ENCODE data around the gene BEND6.

Gene BEND6

GRCh38 chr6:56946368-56946767, 8.5 kb upstream of the BEND6 start:
- H3K27ac ChIP-seq = no peak overlapping the region
- TF ChIP-seq CTCF (IDR thresholded peaks at IDR 0.05) = no peak
- H3K27me3 ChIP-seq = no peaks in the 10 kb centered on the region
- peaks cover 0 to 4% (median 0%) of the 10 kb centered on the region in 3 donors for H3K9me3 ChIP-seq
- H3K36me3 ChIP-seq = no peaks in the 10 kb centered on the region
- intact Hi-C loops (cut with DNase I; ENCODE audit: low total_unique reads) = no loop called here
- H3K4me3 ChIP-seq = no peak overlapping the region
- no peaks in the 10 kb centered on the region for H3K4me1 ChIP-seq
- DNase-seq = no peak

GRCh38 chr6:56947924-56948323, 7.0 kb upstream of the BEND6 start:
- no peaks in the 10 kb centered on the region for H3K9me3 ChIP-seq
- no peaks in the 10 kb centered on the region for H3K36me3 ChIP-seq
- no peak for TF ChIP-seq CTCF (IDR thresholded peaks at IDR 0.05)
- no peak overlapping the region for H3K27ac ChIP-seq
- no peak overlapping the region for H3K4me3 ChIP-seq
- intact Hi-C loops (cut with DNase I; ENCODE audit: low total_unique reads) = no loop called here
- no peak for DNase-seq
- no peaks in the 10 kb centered on the region for H3K4me1 ChIP-seq
- H3K27me3 ChIP-seq = no peaks in the 10 kb centered on the region

- no peak for DNase-seq
- intact Hi-C loops (cut with DNase I; ENCODE audit: low total_unique reads) = no loop called here
- Histone ChIP-seq H3K36me3 (no peaks in the 10 kb centered on the region), H3K27me3 (no peaks in the 10 kb centered on the region), H3K27ac (no peak overlapping the region), H3K4me3 (no peak overlapping the region), H3K9me3 (no peaks in the 10 kb centered on the region), H3K4me1 (peaks cover 0 to 10% (median 4%) of the 10 kb centered on the region in 4 donors)
- no peak for TF ChIP-seq CTCF (IDR thresholded peaks at IDR 0.05)
Observed at GRCh38 chr6:56949265-56949664, 5.6 kb upstream of the BEND6 start.

- Histone ChIP-seq H3K9me3 (no peaks in the 10 kb centered on the region), H3K27ac (no peak overlapping the region), H3K4me1 (peaks cover 0 to 10% (median 4%) of the 10 kb centered on the region in 4 donors), H3K4me3 (no peak overlapping the region), H3K27me3 (no peaks in the 10 kb centered on the region), H3K36me3 (no peaks in the 10 kb centered on the region)
- no peak for DNase-seq
- TF ChIP-seq CTCF (IDR thresholded peaks at IDR 0.05) = no peak
- intact Hi-C loops (cut with DNase I; ENCODE audit: low total_unique reads) = loop anchor here (10.0 kb wide), 2 partner anchors 45 to 75 kb away; no protein-coding TSS in a partner anchor
Observed at GRCh38 chr6:56949925-56950495, 4.9 kb upstream of the BEND6 start.

GRCh38 chr6:56951049-56951831, 3.7 kb upstream of the BEND6 start:
- Histone ChIP-seq H3K27ac (no peak overlapping the region), H3K36me3 (no peaks in the 10 kb centered on the region), H3K27me3 (no peaks in the 10 kb centered on the region), H3K4me1 (peaks cover 0 to 20% (median 6%) of the 10 kb centered on the region in 4 donors), H3K4me3 (no peak overlapping the region), H3K9me3 (no peaks in the 10 kb centered on the region)
- intact Hi-C loops (cut with DNase I; ENCODE audit: low total_unique reads) = loop anchor here (10.0 kb wide), 2 partner anchors 46 to 74 kb away; no protein-coding TSS in a partner anchor
- no peak for DNase-seq
- no peak for TF ChIP-seq CTCF (IDR thresholded peaks at IDR 0.05)

Measured in tibial artery (tissue), 4 donors.